ENCODE data around the gene TEX19.
"Not testable (repeated sequence)": the region's sequence is repeated elsewhere in the genome, so short reads cannot be mapped to it uniquely, and the experiment has no call there.

TEX19 gene

DNA sequence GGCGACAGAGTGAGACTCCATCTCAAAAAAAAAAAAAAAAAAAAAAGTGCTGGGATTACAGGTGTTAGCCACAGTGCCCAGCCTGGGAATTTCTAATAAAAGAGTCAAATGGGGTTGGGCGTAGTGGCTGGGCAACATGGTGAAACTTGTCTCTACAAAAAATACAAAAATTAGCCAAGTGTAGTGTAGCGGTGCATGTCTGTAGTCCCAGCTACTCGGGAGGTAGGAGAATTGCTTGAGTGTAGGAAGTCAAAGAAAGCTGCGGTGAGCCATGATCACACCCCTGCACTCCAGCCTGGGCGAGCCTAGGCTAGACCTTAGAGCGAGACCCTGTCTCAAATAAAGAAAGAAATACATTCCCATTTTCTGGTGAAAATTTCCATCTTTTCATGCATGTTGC lies 10.2 kb downstream of the TEX19 start:
- DNase-seq (ENCODE audit: extremely low read depth, low read depth) = no peak
- TF ChIP-seq, protein P1, sequence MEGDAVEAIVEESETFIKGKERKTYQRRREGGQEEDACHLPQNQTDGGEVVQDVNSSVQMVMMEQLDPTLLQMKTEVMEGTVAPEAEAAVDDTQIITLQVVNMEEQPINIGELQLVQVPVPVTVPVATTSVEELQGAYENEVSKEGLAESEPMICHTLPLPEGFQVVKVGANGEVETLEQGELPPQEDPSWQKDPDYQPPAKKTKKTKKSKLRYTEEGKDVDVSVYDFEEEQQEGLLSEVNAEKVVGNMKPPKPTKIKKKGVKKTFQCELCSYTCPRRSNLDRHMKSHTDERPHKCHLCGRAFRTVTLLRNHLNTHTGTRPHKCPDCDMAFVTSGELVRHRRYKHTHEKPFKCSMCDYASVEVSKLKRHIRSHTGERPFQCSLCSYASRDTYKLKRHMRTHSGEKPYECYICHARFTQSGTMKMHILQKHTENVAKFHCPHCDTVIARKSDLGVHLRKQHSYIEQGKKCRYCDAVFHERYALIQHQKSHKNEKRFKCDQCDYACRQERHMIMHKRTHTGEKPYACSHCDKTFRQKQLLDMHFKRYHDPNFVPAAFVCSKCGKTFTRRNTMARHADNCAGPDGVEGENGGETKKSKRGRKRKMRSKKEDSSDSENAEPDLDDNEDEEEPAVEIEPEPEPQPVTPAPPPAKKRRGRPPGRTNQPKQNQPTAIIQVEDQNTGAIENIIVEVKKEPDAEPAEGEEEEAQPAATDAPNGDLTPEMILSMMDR (IDR thresholded peaks at IDR 0.05; ENCODE audit: low read depth, low read length) = no peak

DNA sequence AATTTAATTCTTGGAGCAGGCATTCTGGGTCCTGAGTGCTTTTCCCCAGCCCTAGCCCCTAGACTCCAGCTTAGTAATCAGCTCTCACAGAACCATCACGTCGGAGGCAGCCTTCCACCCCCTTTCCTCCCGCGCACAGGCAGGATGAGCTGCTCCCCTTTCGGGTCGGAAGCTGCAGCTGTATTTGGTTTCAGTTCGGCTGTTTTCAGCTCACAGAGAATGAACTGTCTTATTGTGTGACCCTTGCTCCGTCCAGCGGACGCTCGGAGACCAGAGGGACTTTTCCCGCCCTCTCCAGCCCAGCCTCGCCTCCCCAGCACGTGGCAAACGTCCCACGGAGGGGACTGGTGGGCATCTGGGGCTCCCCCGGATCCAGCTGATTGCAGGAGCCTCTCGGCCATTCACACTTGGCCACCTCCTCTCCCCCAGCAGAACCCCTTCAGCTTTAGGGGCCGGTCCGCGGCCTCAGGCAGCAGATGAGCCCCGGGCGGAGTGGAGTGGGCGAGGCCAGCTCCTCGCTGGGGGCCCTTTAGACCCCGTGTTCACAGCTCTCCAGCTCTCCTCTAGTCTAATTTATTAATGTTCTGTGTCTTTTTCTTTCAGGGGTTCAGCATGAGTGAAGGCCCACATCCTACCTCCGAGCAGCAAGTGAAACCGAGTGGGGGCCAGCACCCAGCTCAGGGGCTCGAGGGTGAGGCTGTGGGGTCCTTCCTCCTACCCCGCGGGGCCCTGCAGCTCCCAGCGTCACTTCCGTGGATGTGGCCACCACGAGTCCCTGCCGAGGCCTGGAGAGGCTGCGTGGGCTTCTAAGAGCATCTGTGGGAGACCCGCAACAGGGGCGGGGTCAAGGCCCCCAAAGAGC lies 11.7 kb downstream of the TEX19 start:
- no peak for DNase-seq (ENCODE audit: extremely low read depth, low read depth)
- TF ChIP-seq, protein P1 (IDR thresholded peaks at IDR 0.05; ENCODE audit: low read depth, low read length) = no peak

DNA sequence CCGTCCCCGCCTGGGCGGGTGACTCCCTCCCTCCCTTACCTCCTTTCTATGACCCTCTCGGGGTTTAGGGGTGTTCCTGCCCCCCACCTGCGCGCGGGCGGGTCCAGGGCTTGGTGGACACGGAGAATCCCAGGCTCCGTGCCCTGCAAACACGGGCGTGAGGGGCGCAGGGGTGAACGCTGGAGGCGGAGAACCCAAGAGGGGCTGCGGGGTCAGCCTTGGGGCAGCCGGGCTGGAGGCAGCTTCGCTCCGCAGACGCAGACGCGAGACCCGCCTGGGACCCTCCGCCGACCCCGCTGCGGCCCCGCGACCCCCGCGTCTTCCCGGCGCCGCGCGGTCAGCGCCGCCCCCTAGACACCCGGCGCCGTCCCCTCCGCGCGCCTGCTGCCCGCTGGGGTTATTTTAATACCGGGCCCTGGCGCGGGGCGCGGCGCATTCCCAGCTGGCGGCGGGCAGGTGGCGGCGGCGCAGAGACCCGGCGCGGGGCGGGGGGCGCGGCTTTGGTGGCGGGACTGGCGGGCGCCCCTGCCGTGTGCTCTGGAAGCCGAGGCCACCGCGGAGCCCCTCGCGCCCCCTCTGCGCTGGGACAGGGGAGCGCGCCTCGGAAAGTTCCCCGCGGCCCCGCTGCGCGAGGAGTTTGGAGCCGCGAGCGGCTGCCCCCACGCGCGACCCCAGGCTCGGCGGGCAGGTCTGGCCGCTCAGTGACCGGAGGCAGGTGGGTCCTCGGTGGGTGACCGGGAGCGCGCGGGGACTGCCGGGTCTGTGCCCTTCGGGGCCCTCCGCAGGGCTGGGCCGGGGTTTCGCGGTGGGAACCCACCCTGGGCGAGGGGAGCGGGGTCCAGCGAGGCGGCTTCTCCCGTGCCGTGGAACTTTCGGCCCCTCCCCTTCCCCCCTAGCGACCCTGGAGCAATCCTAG lies 12.5 kb downstream of the TEX19 start, which contains the start of gene UTS2R:
Gene UTS2R, plus strand, starts transcription at position 433 of the 916 bp plus-strand sequence. CDS start 2,560 bp downstream, outside the sequence.
- no peak for DNase-seq (ENCODE audit: extremely low read depth, low read depth)
- TF ChIP-seq, protein P1 (IDR thresholded peaks at IDR 0.05; ENCODE audit: low read depth, low read length) = no peak

DNA sequence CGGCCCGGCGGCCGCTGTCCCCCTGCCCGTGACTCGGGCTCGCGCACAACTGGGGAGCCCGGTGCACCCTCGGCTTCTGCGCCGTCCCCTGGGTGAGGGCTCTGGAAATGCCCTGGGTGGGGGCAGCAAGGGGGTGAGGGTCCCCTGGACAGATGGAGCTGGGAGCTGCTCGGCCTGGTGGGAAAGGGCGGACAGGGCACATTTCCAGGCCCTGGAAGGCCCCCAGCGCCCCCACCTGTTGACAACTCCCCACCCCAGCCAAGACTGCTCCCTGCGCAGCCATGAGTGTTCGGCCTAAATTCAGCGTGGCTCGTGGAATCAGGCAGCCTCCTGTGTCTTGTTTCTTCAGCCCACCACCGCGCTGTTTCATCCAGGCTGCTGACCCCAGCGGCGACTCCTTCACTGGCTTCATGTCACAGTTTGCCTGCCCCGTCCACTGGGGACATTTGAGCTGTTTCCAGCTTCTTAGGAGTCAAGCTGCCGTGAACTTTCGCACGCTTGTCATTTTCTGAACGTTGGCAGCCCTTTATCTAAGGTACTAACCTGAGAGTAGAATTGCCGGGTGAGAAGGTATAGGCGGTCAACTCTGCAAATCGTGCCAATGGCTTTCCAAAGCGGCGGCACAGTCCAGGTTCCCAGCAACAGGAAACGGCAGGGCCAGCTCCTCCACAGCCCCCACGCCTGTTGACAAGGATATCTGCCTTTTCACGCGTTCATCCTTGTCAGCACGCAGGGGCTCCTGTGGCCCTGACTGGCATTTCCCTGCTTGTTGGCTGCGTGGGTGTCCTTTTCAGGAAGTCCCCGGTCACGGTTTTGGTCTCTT lies 13.4 kb downstream of the TEX19 start:
- TF ChIP-seq, protein P1 (IDR thresholded peaks at IDR 0.05; ENCODE audit: low read depth, low read length) = no peak
- no peak for DNase-seq (ENCODE audit: extremely low read depth, low read depth)

DNA sequence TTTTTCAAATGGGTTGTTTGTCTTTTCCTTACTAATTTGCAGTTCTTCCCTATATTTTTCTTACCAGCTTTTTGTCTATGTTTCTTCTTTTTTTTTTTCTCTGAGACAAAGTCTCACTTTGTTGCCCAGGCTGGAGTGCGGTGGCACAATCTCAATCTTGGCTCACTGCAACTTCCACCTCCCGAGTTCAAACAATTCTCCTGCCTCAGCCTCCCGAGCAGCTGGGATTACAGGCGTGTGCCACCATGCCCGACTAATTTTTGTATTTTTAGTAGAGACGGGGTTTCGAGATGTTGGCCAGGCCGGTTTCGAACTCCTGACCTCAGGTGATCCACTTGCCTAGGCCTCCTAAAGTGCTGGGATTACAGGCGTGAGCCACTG lies 14.0 kb downstream of the TEX19 start:
- not testable (repeated sequence) for DNase-seq (ENCODE audit: extremely low read depth, low read depth)

DNA sequence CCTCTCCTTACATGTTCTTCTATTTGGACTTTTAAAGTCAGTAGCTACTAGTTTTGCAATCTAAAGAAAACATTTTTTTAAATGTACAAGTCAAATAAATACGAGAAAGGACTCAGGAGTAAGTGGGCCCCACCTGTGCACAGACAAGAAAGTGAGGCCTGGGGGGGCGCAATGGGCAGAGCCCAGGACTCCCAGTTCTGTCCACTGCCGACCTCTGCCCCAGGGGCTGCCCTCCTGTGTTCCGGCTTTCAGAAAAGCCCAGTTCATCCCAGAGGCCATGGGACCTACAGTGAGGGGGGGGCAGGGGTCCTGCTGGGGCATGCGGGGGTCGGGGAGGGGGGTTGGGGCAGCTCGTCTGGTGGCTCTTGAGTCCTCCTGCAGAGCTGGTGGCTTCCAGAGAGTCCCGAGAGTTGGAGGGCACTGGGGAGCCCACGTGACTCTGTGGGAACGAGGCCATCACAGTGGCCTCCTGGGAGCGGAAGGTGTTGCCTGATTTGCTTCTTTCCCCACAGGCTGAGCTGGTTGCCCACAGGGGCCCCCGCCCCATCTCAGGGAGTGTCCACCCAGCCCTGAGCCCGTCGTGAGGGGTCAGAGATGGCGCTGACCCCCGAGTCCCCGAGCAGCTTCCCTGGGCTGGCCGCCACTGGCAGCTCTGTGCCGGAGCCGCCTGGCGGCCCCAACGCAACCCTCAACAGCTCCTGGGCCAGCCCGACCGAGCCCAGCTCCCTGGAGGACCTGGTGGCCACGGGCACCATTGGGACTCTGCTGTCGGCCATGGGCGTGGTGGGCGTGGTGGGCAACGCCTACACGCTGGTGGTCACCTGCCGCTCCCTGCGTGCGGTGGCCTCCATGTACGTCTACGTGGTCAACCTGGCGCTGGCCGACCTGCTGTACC lies 14.9 kb downstream of the TEX19 start:
- TF ChIP-seq, protein P1 (IDR thresholded peaks at IDR 0.05; ENCODE audit: low read depth, low read length) = no peak
- no peak for DNase-seq (ENCODE audit: extremely low read depth, low read depth)

All from AG09319 (cell line).